NCI-H82 (cell line): Measurements from ENCODE around the gene RBPJL.

Experiments used
- DNase-seq: peaks from one replicate; lab custom pipeline; 2025; lab: John Stamatoyannopoulos, UW

The RBPJL gene

GRCh38 chr20:45317826-45318225, 11.2 kb downstream of the RBPJL start:
- no peak for DNase-seq

- no peak for DNase-seq
Measured at GRCh38 chr20:45318386-45318939, 11.8 kb downstream of the RBPJL start.

GRCh38 chr20:45318948-45319347, 12.3 kb downstream of the RBPJL start:
- DNase-seq = no peak

- no peak for DNase-seq
Measured at GRCh38 chr20:45320948-45321595, 14.4 kb downstream of the RBPJL start.

- DNase-seq = peak; percentile 85
Measured at GRCh38 chr20:45322952-45323383, 16.3 kb downstream of the RBPJL start.

GRCh38 chr20:45323731-45324130, 17.1 kb downstream of the RBPJL start:
- DNase-seq = no peak

- peak; percentile 96 for DNase-seq
Measured at GRCh38 chr20:45325371-45325770, 18.7 kb downstream of the RBPJL start.

GRCh38 chr20:45328451-45328850, 21.8 kb downstream of the RBPJL start:
- peak; percentile 97 for DNase-seq

GRCh38 chr20:45329497-45330319, 23.1 kb downstream of the RBPJL start:
- DNase-seq = no peak

GRCh38 chr20:45330476-45330875, 23.8 kb downstream of the RBPJL start:
- DNase-seq = no peak

GRCh38 chr20:45336530-45337366, 30.1 kb downstream of the RBPJL start:
- no peak for DNase-seq

GRCh38 chr20:45337367-45338120, 30.9 kb downstream of the RBPJL start:
- DNase-seq = peak; percentile 66

GRCh38 chr20:45338121-45339030, 31.7 kb downstream of the RBPJL start:
- DNase-seq = no peak

GRCh38 chr20:45339084-45339483, 32.4 kb downstream of the RBPJL start:
- no peak for DNase-seq

- DNase-seq = no peak
Measured at GRCh38 chr20:45339799-45340198, 33.2 kb downstream of the RBPJL start.

GRCh38 chr20:45340236-45340847, 33.7 kb downstream of the RBPJL start:
- no peak for DNase-seq

GRCh38 chr20:45340951-45341350, 34.3 kb downstream of the RBPJL start:
- peak; percentile 64 for DNase-seq

- DNase-seq = no peak
Measured at GRCh38 chr20:45341579-45341938, 34.9 kb downstream of the RBPJL start.

- DNase-seq = peak; percentile 75
Measured at GRCh38 chr20:45341939-45342854, 35.6 kb downstream of the RBPJL start.
